OCI-LY1 (cell line): ENCODE measurements around the gene LIPC.

ENCODE experiments used
- H2AFZ ChIP-seq: fragments of 200-600 bp; sonication (generic), shearing (Covaris generic); 2 replicates; pipeline ENCODE4 v1.6.0; 2014; ENCODE audit warnings: antibody characterized with exemption, mild to moderate bottlenecking, low read length
- H3F3A ChIP-seq: fragments of 200-600 bp; sonication (generic), shearing (Covaris generic); 2 replicates; pipeline ENCODE4 v1.6.0; 2014; ENCODE audit warnings: mild to moderate bottlenecking, antibody characterized with exemption, low read length, moderate library complexity; ENCODE audit not compliant: insufficient read depth
- H3K27ac ChIP-seq: fragments of 200-600 bp; sonication (generic); 2 replicates; pipeline ENCODE4 v1.5.1; 2014; ENCODE audit warnings: low read length, mixed run types, mild to moderate bottlenecking, low read depth; ENCODE audit not compliant: poor library complexity, severe bottlenecking
- H3K27me3 ChIP-seq: fragments of 200-600 bp; sonication (generic); 2 replicates; pipeline ENCODE4 v1.6.0; 2014; ENCODE audit warnings: antibody characterized with exemption, mild to moderate bottlenecking, low read length, moderate library complexity; ENCODE audit not compliant: insufficient read depth
- H3K36me3 ChIP-seq: fragments of 200-600 bp; sonication (generic); 2 replicates; pipeline ENCODE4 v1.6.1; 2014; ENCODE audit warnings: mild to moderate bottlenecking, antibody characterized with exemption, low read length, moderate library complexity, mixed read lengths; ENCODE audit not compliant: insufficient read depth
- H3K4me1 ChIP-seq: fragments of 200-600 bp; sonication (generic); 2 replicates; pipeline ENCODE4 v1.5.1; 2014; ENCODE audit warnings: mild to moderate bottlenecking, low read length, moderate library complexity; ENCODE audit not compliant: insufficient read depth, severe bottlenecking
- H3K4me2 ChIP-seq: fragments of 200-600 bp; sonication (generic), shearing (Covaris generic); 2 replicates; pipeline ENCODE4 v1.6.1; 2014; ENCODE audit warnings: low read length
- H3K4me3 ChIP-seq: fragments of 200-600 bp; sonication (generic); 2 replicates; pipeline ENCODE4 v1.5.1; 2014; ENCODE audit warnings: low read length, low read depth, mild to moderate bottlenecking, mixed read lengths; ENCODE audit not compliant: poor library complexity, severe bottlenecking
- H3K79me2 ChIP-seq: fragments of 200-600 bp; shearing (Covaris generic); 2 replicates; pipeline ENCODE4 v1.6.1; 2016; ENCODE audit warnings: mixed run types, low read length, mixed read lengths; ENCODE audit not compliant: insufficient read depth
- H3K9ac ChIP-seq: fragments of 200-600 bp; sonication (generic), shearing (Covaris generic); 2 replicates; pipeline ENCODE4 v1.6.1; 2014; ENCODE audit warnings: mild to moderate bottlenecking, low read length, mixed read lengths
- H3K9me2 ChIP-seq: fragments of 200-600 bp; sonication (generic), shearing (Covaris generic); 2 replicates; pipeline ENCODE4 v1.6.1; 2014; ENCODE audit warnings: low read depth, mild to moderate bottlenecking, low read length, mixed read lengths
- H3K9me3 ChIP-seq: fragments of 200-600 bp; shearing (Covaris generic); 2 replicates; pipeline ENCODE4 v1.6.1; 2014; ENCODE audit warnings: low read length, mixed read lengths
- H4K20me1 ChIP-seq: fragments of 200-600 bp; sonication (generic), shearing (Covaris generic); 2 replicates; pipeline ENCODE4 v1.6.0; 2016; ENCODE audit warnings: mild to moderate bottlenecking, low read length; ENCODE audit not compliant: insufficient read depth
- EZH2 ChIP-seq: fragments of 200-600 bp; sonication (generic), shearing (Covaris generic); IDR thresholded peaks from 2 replicates; pipeline ENCODE4 v1.8.0; 2017; ENCODE audit warnings: borderline replicate concordance, mixed run types, mild to moderate bottlenecking, antibody characterized with exemption, low read length, moderate library complexity, mixed read lengths
- TF ChIP-seq, protein P1 (sequence below): fragments of 200-600 bp; sonication (generic), shearing (Covaris generic); IDR thresholded peaks from 2 replicates; pipeline ENCODE4 v1.5.1; 2017; ENCODE audit warnings: mild to moderate bottlenecking, antibody characterized with exemption, low read length, moderate library complexity, mixed read lengths

Gene LIPC

DNA sequence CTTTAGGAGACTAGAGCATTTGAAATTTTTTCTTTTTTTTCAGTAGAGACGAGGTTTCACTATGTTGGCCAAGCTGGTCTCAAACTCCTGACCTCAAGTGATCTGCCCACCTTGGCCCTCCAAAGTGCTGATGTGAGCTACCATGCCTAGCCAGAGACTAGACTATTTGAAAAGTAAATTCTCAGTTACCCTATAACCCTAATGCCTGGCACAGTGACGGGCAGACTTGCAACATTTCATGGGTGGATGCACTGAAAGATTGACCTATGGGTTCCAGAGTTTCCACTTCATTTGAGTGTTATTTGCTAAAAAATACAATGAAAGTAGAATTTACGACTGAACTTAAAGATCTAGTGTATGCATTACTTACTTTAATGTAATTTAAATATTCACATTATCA, 45.7 kb upstream of the LIPC start:
- Histone ChIP-seq H3K4me1 (peaks cover 17% of the 10 kb centered on the region), H3K9ac (no peak overlapping the region), H3K27me3 (no peaks in the 10 kb centered on the region), H3K79me2 (no peaks in the 10 kb centered on the region), H3K9me3 (no peaks in the 10 kb centered on the region), H3K27ac (no peak overlapping the region), H2AFZ (no peak overlapping the region), H3K36me3 (no peaks in the 10 kb centered on the region; the same call in 1 of the 2 replicates), H3K4me2 (no peak overlapping the region), H3K9me2 (no peaks in the 10 kb centered on the region), H3K4me3 (no peak overlapping the region), H4K20me1 (no peaks in the 10 kb centered on the region), H3F3A (no peaks in the 10 kb centered on the region)
- TF ChIP-seq, protein P1, sequence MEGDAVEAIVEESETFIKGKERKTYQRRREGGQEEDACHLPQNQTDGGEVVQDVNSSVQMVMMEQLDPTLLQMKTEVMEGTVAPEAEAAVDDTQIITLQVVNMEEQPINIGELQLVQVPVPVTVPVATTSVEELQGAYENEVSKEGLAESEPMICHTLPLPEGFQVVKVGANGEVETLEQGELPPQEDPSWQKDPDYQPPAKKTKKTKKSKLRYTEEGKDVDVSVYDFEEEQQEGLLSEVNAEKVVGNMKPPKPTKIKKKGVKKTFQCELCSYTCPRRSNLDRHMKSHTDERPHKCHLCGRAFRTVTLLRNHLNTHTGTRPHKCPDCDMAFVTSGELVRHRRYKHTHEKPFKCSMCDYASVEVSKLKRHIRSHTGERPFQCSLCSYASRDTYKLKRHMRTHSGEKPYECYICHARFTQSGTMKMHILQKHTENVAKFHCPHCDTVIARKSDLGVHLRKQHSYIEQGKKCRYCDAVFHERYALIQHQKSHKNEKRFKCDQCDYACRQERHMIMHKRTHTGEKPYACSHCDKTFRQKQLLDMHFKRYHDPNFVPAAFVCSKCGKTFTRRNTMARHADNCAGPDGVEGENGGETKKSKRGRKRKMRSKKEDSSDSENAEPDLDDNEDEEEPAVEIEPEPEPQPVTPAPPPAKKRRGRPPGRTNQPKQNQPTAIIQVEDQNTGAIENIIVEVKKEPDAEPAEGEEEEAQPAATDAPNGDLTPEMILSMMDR, result no peak
- TF ChIP-seq EZH2, result no peak

DNA sequence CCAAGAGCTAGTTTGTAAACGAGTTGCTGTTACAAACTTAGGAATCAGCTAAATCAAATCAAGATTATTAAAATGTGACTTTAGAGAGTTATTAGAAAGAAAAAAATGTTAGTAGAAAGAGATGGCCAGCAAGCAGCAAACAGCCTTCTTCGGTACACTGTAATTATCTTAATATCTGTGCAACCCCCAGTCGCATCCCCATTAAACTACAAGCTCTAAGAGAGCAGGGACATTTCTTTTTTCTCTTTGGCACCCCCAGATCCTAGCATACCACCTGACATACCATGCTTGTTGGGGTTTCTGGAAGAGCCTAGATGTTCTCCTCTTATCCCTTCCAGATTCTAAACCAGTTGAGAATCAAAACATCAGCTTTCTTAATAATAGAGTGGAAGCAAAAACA, 45.1 kb upstream of the LIPC start:
- Histone ChIP-seq H3K4me1 (peaks cover 17% of the 10 kb centered on the region), H4K20me1 (no peaks in the 10 kb centered on the region), H3K9me3 (no peaks in the 10 kb centered on the region), H3K4me3 (no peak overlapping the region), H3K36me3 (no peaks in the 10 kb centered on the region; the same call in 1 of the 2 replicates), H3K79me2 (no peaks in the 10 kb centered on the region), H3K9ac (no peak overlapping the region), H3K27me3 (no peaks in the 10 kb centered on the region), H3K9me2 (no peaks in the 10 kb centered on the region), H3K27ac (no peak overlapping the region), H3F3A (no peaks in the 10 kb centered on the region), H3K4me2 (no peak overlapping the region), H2AFZ (no peak overlapping the region)
- no peak for TF ChIP-seq EZH2
- TF ChIP-seq, protein P1, result no peak

DNA sequence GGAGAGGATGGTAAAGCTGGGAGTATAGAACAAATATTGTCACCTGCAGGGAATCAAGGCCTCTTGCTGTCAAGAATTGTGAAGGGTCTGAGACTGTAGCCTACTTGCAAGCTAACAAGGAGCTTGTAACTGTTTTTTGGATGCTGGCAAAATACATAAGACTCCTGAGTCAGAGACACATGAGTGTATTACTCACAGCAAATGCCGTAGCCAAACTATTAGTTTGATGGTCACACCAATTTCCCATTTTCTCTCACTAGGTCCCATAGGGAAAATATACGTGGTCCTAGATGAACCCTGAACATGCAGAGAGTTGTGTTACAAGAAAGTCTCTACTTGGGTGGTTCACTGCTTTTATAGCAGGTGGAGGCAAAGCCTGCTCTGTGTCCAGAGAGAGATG, 44.7 kb upstream of the LIPC start:
- TF ChIP-seq, protein P1, result no peak
- no peak for TF ChIP-seq EZH2
- Histone ChIP-seq H3F3A (no peaks in the 10 kb centered on the region), H3K4me1 (peaks cover 17% of the 10 kb centered on the region), H3K9me3 (no peaks in the 10 kb centered on the region), H3K9me2 (no peaks in the 10 kb centered on the region), H3K27me3 (no peaks in the 10 kb centered on the region), H3K4me2 (no peak overlapping the region), H3K79me2 (no peaks in the 10 kb centered on the region), H3K36me3 (no peaks in the 10 kb centered on the region; the same call in 1 of the 2 replicates), H3K27ac (no peak overlapping the region), H3K9ac (no peak overlapping the region), H3K4me3 (no peak overlapping the region), H2AFZ (no peak overlapping the region), H4K20me1 (no peaks in the 10 kb centered on the region)
